ENCODE data around the gene SUGCT. TPM values are rescaled to one million over a fixed set of nuclear protein-coding genes. Genes with fewer than 3 reads are reported as not detected.
"Not testable (repeated sequence)": the region's sequence is repeated elsewhere in the genome, so short reads cannot be mapped to it uniquely, and the experiment has no call there.

The SUGCT gene
- total RNA-seq, 1 experiment from 2014 or later: 17.1 TPM

DNA sequence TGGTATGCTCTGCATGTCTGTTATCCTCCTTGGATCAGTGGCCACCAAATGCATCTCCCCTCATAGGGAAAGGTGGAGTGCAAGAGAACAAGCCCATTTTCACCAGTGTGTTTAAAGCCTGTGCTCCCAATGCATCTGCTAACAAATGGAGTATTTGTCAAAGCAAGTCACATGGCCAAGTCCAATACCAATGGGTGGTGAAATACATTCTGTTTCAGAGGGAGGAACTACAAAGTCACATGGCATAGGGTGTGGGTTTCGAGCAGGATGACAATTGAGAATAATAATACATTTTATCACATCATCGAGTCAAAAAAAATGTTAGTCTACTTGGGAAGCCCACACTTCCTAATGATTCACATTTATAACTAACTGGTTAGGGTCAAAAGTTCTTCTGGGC is 62.7 kb downstream of the SUGCT start:
- H3K36me3 ChIP-seq: no peaks in the 10 kb centered on the region
- peaks cover 19% of the 10 kb centered on the region for H3K4me1 ChIP-seq (replicated peaks)
- H3K9me3 ChIP-seq (replicated peaks): no peaks in the 10 kb centered on the region
- no peak overlapping the region for H3K4me3 ChIP-seq
- H3K27ac ChIP-seq: no peak overlapping the region
- no peaks in the 10 kb centered on the region for H3K27me3 ChIP-seq (replicated peaks)
- DNase-seq (ENCODE audit: low read depth in 1 of 2, low spot score in 2 of 2): no peak

GRCh38 chr7:40199076-40199802 is 64.4 kb downstream of the SUGCT start:
- Histone ChIP-seq H3K36me3 (no peaks in the 10 kb centered on the region), H3K4me3 (no peak overlapping the region), H3K27ac (peak overlapping the region; percentile 58; the same call in 1 of the 2 replicates), H3K9me3 (replicated peaks) (no peaks in the 10 kb centered on the region), H3K4me1 (replicated peaks) (peaks cover 19% of the 10 kb centered on the region), H3K27me3 (replicated peaks) (no peaks in the 10 kb centered on the region)
- DNase-seq (ENCODE audit: low read depth in 1 of 2, low spot score in 2 of 2): peak in 1 of 2 experiments; percentile 64

DNA sequence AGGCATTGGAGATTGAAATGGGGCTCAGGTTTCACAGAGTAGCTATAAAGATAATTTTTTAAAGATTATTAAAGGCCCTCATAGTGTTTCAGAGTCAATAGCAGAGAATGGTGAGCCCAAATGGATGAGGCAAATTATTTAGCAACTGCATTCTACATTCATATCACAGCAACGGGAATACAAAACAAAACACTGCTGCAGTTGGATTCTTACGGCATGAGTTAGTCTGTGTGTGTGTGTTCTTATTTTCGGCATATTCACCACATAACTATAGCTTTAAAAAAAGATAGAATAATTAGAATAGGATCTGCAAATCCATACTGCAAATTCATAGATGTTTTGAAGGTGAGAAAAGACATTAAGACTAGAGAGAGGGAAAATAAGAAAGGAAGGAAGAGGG is 66.0 kb downstream of the SUGCT start:
- no peaks in the 10 kb centered on the region for H3K27me3 ChIP-seq (replicated peaks)
- H3K36me3 ChIP-seq: no peaks in the 10 kb centered on the region
- H3K27ac ChIP-seq: peak overlapping the region; percentile 58
- DNase-seq (ENCODE audit: low read depth in 1 of 2, low spot score in 2 of 2): peak in 1 of 2 experiments; percentile 51
- H3K9me3 ChIP-seq (replicated peaks): no peaks in the 10 kb centered on the region
- no peak overlapping the region for H3K4me3 ChIP-seq
- H3K4me1 ChIP-seq (replicated peaks): peaks cover 19% of the 10 kb centered on the region

DNA sequence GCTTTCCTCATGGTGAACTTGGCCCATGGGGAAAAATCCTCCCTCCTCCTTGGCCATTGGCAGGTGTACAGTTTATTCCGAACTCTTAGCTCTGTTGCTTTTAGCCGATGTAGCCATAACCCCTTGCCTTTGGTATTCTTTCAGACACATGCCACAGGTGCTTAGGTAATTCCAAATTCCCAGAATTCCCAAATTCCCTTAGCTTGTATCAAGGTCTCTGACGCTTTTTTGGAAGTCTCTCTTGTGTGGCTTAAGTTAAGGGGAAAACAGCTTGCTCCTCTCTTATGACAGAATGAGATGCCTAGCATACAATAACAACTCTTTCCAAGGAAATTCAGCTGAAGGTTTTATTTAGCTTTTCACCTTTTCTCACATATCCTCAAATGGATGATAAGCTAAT is 68.0 kb downstream of the SUGCT start:
- no peaks in the 10 kb centered on the region for H3K36me3 ChIP-seq
- H3K4me3 ChIP-seq: no peak overlapping the region
- H3K27me3 ChIP-seq (replicated peaks): no peaks in the 10 kb centered on the region
- no peak overlapping the region for H3K27ac ChIP-seq
- peaks cover 19% of the 10 kb centered on the region for H3K4me1 ChIP-seq (replicated peaks)
- DNase-seq (ENCODE audit: low read depth in 1 of 2, low spot score in 2 of 2): no peak
- no peaks in the 10 kb centered on the region for H3K9me3 ChIP-seq (replicated peaks)

DNA sequence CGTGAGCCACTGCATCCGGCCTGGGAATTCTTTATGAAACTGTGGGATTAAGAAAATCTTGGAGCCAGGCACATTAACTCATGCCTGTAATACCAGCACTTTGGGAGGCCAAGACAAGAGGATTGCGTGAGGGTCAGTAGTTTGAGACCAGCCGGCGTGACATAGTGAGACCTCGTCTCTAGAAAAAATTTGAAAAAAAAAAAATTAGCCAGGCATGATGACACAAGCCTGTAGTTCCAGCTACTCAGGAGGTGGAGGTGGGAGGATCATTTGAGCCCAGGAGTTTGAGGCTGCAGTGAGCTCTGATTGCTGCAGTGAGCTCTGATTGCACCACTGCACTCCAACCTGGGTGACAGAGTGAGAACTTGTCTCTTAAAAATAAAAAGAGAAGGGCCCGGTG is 69.8 kb downstream of the SUGCT start:
- Histone ChIP-seq H3K36me3 (no peaks in the 10 kb centered on the region), H3K27me3 (replicated peaks) (no peaks in the 10 kb centered on the region), H3K4me1 (replicated peaks) (peaks cover 12% of the 10 kb centered on the region), H3K4me3 (no peak overlapping the region), H3K27ac (no peak overlapping the region), H3K9me3 (replicated peaks) (no peaks in the 10 kb centered on the region)
- DNase-seq (ENCODE audit: low read depth in 1 of 2, low spot score in 2 of 2): no peak

DNA sequence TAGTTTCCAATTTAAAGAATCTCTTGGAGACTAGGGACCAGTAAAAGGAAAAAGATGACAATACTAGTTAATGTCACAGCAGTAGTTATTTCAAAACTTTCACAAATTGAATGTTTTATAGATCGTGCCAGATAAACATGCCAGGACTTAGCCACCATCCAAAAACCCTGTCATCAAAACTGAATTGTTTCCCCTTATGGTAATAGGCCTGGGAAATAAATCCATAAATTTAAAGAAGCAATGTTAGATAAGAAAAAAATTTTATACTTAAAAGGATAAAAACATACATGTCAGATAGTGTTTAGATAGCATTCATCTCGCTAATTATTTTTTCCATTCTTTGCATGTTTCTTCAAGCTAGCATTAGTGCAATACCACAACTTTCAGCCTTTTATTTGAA is 71.2 kb downstream of the SUGCT start:
- Histone ChIP-seq H3K27ac (no peak overlapping the region), H3K36me3 (no peaks in the 10 kb centered on the region), H3K4me1 (replicated peaks) (no peaks in the 10 kb centered on the region; the same call in 1 of the 2 replicates), H3K4me3 (no peak overlapping the region), H3K9me3 (replicated peaks) (no peaks in the 10 kb centered on the region), H3K27me3 (replicated peaks) (no peaks in the 10 kb centered on the region)
- DNase-seq (ENCODE audit: low read depth in 1 of 2, low spot score in 2 of 2): no peak

- H3K36me3 ChIP-seq: no peaks in the 10 kb centered on the region
- DNase-seq (ENCODE audit: low read depth in 1 of 2, low spot score in 2 of 2): peak in 1 of 2 experiments; percentile 54
- H3K27ac ChIP-seq: peak overlapping the region; percentile 23; the same call in 1 of the 2 replicates
- H3K4me3 ChIP-seq: no peak overlapping the region
- H3K9me3 ChIP-seq (replicated peaks): no peaks in the 10 kb centered on the region
- no peaks in the 10 kb centered on the region for H3K27me3 ChIP-seq (replicated peaks)
- peaks cover 10% of the 10 kb centered on the region for H3K4me1 ChIP-seq (replicated peaks)
Observed at GRCh38 chr7:40211276-40212003, 76.6 kb downstream of the SUGCT start.

DNA sequence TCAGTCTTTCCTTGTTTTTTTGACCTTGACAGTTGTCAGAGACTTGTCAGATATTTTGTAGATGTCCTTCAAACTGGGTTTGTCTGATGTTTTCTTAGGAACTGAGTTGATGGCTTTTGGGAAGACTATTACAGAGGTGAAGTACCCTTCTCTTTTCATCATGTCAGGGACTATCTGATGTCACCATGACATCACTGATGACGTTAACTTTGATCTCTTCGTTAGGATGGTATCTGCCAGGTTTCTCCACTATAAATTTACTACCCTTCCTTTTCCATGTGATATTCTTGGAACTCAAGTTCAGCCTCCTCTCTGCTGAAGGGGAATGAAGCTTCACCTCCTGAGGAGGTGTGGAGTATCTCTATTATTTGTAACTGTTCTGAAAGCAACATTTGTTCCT is 78.5 kb downstream of the SUGCT start:
- Histone ChIP-seq H3K4me3 (no peak overlapping the region), H3K4me1 (replicated peaks) (peaks cover 10% of the 10 kb centered on the region), H3K36me3 (no peaks in the 10 kb centered on the region), H3K27ac (no peak overlapping the region), H3K27me3 (replicated peaks) (no peaks in the 10 kb centered on the region), H3K9me3 (replicated peaks) (no peaks in the 10 kb centered on the region)
- no peak for DNase-seq (ENCODE audit: low read depth in 1 of 2, low spot score in 2 of 2)

DNA sequence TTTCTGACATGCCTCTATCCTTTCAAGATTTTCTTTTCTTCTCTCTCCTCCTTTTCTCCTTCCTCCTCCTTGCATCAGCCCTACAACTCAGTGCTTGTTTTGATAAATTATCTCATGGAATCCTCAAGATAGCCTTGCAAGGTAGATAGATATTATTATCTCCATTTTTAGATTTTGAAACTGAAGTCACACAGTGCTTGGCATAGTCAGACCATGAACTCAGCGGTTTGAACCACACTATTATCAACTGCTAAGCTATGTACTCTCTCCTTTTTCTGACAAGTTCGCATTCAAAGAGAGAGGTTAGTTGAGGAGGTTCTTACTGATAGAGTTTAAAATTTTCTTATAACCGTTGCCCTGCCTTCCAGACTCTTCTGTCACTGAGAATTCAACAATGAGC is 79.1 kb downstream of the SUGCT start:
- Histone ChIP-seq H3K4me3 (no peak overlapping the region), H3K4me1 (replicated peaks) (peaks cover 10% of the 10 kb centered on the region), H3K36me3 (0 out of 2 replicates have a peak, but pooled peaks cover 2% of the 10 kb centered on the region), H3K9me3 (replicated peaks) (no peaks in the 10 kb centered on the region), H3K27me3 (replicated peaks) (no peaks in the 10 kb centered on the region), H3K27ac (no peak overlapping the region)
- no peak for DNase-seq (ENCODE audit: low read depth in 1 of 2, low spot score in 2 of 2)

DNA sequence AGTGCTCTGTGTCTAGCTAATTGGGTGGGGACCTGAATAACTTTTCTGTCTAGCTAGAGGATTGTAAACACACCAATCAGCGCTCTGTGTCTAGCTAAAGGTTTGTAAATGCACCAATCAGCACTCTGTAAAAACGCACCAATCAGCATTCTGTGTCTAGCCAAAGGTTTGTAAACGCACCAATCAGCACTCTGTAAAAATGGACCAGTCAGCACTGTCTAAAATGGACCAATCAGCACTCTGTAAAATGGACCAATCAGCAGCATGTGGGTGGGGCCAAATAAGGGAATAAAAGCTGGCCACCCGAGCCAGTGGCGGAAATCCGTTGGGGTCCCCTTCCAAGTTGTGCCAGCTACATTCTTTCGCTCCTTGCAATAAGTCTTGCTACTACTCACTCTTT is 83.8 kb downstream of the SUGCT start:
- H3K4me3 ChIP-seq; H3K36me3 ChIP-seq; DNase-seq (ENCODE audit: low read depth in 1 of 2, low spot score in 2 of 2); H3K9me3 ChIP-seq (replicated peaks); H3K27me3 ChIP-seq (replicated peaks); H3K27ac ChIP-seq: not testable (repeated sequence)
- peaks cover 41% of the 10 kb centered on the region for H3K4me1 ChIP-seq (replicated peaks)

DNA sequence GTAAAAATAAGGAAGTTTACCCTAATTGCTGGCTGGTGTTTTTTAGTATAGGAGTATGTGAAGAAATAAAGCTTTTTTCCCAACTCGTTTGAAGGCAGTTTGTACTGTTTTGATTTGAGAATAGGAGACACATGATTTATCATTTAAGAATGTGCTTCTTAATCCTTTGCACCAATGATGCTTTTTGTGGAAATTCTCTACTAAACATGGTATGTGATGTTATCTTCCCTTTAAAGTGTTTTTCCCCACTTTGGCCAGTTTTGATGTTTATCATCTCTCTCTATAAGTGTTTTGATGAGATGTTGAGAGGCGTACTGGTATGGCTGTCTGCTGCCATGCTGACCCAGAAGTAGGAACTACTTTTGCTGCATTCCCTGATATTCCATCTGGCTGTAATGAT is 85.1 kb downstream of the SUGCT start:
- Histone ChIP-seq H3K36me3 (0 out of 2 replicates have a peak, but pooled peaks cover 6% of the 10 kb centered on the region), H3K27me3 (replicated peaks) (no peaks in the 10 kb centered on the region), H3K4me1 (replicated peaks) (peaks cover 48% of the 10 kb centered on the region), H3K27ac (peak overlapping the region; percentile 96), H3K9me3 (replicated peaks) (no peaks in the 10 kb centered on the region), H3K4me3 (no peak overlapping the region)
- DNase-seq (ENCODE audit: low read depth in 1 of 2, low spot score in 2 of 2): no peak

DNA sequence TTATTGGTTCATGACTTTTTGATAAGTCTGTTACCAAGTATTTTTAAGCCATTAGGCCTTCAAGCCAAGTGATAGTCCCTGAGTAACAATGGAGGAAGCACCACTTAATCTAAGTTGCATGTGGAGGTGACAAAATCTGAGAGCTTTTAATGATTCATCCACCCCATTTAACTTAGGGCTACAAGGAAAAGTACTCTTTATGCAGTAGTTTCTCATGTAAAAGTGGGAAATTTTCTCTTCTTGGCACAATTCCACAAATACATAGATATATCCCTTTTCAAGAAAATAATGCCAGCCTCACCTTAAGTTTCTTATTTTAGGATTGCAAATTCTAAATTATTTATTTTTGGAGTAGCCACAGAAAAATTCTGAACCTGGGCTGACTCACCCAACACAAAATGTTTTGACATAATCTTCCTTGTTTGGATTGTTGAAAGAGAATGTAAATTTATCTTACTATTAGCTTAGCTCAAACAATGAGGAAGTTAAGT is 85.7 kb downstream of the SUGCT start:
- Histone ChIP-seq H3K36me3 (0 out of 2 replicates have a peak, but pooled peaks cover 6% of the 10 kb centered on the region), H3K9me3 (replicated peaks) (no peaks in the 10 kb centered on the region), H3K4me3 (no peak overlapping the region), H3K27ac (peak overlapping the region; percentile 96), H3K4me1 (replicated peaks) (peaks cover 49% of the 10 kb centered on the region), H3K27me3 (replicated peaks) (no peaks in the 10 kb centered on the region)
- peak in 1 of 2 experiments; percentile 87 for DNase-seq (ENCODE audit: low read depth in 1 of 2, low spot score in 2 of 2)

DNA sequence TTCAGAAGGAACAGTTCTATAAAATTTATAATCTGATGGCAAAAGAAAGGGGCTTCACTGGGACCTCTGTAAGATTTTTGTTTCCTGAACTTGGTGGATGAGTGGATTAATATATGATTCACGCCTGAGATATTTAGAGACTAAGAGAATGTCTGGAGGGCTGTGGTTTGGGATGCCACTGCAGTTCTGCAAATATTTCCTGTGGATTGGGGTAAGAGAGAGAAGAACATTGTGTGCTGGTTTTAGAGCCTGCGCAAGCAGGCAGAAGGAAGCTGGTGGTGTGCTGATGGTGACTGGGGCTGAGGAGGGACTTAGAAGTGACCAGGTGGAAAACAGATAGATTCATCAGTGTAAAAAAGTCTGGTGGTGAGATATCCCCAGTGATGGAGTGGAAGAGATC is 87.0 kb downstream of the SUGCT start:
- Histone ChIP-seq H3K27me3 (replicated peaks) (no peaks in the 10 kb centered on the region), H3K9me3 (replicated peaks) (no peaks in the 10 kb centered on the region), H3K4me1 (replicated peaks) (peaks cover 49% of the 10 kb centered on the region), H3K27ac (peak overlapping the region; percentile 96), H3K36me3 (0 out of 2 replicates have a peak, but pooled peaks cover 6% of the 10 kb centered on the region), H3K4me3 (no peak overlapping the region)
- DNase-seq (ENCODE audit: low read depth in 1 of 2, low spot score in 2 of 2): peak; percentile 85 to 92
